ENCODE measurements around the gene SLC22A6.
A peak's percentile ranks its signal among the peaks of the same experiment; 100 is the strongest.

The SLC22A6 gene

GRCh38 chr11:62983536-62984199, 1.1 kb downstream of the SLC22A6 start:
- no peaks in the 10 kb centered on the region for H3K4me1 ChIP-seq (ENCODE audit: control insufficient read depth, insufficient read depth, low read length)
- no peaks in the 10 kb centered on the region for H3K9me3 ChIP-seq (ENCODE audit: control insufficient read depth, low read length)
- H3K9ac ChIP-seq (ENCODE audit: low read length) = no peak overlapping the region
- DNase-seq (ENCODE audit: low read depth) = no peak
- H3K27me3 ChIP-seq (replicated peaks; ENCODE audit: control insufficient read depth, insufficient read depth, low read length) = peaks cover 30% of the 10 kb centered on the region
- H3K4me3 ChIP-seq (ENCODE audit: low read length) = no peak overlapping the region
- H3K36me3 ChIP-seq (ENCODE audit: control insufficient read depth, insufficient read depth, low read length, severe bottlenecking) = no peaks in the 10 kb centered on the region

GRCh38 chr11:62981743-62982142, 3.0 kb downstream of the SLC22A6 start:
- Histone ChIP-seq H3K4me1 (ENCODE audit: control insufficient read depth, insufficient read depth, low read length) (no peaks in the 10 kb centered on the region), H3K27me3 (replicated peaks; ENCODE audit: control insufficient read depth, insufficient read depth, low read length) (peaks cover 21% of the 10 kb centered on the region), H3K9ac (ENCODE audit: low read length) (no peak overlapping the region), H3K36me3 (ENCODE audit: control insufficient read depth, insufficient read depth, low read length, severe bottlenecking) (no peaks in the 10 kb centered on the region), H3K4me3 (ENCODE audit: low read length) (no peak overlapping the region), H3K9me3 (ENCODE audit: control insufficient read depth, low read length) (no peaks in the 10 kb centered on the region)
- DNase-seq (ENCODE audit: low read depth) = no peak

- Histone ChIP-seq H3K9ac (ENCODE audit: low read length) (no peak overlapping the region), H3K4me3 (ENCODE audit: low read length) (no peak overlapping the region), H3K27me3 (replicated peaks; ENCODE audit: control insufficient read depth, insufficient read depth, low read length) (peaks cover 27% of the 10 kb centered on the region), H3K9me3 (ENCODE audit: control insufficient read depth, low read length) (no peaks in the 10 kb centered on the region), H3K36me3 (ENCODE audit: control insufficient read depth, insufficient read depth, low read length, severe bottlenecking) (no peaks in the 10 kb centered on the region), H3K4me1 (ENCODE audit: control insufficient read depth, insufficient read depth, low read length) (no peaks in the 10 kb centered on the region)
- peak; percentile 15 for DNase-seq (ENCODE audit: low read depth)
Observed at GRCh38 chr11:62980133-62980760, 4.5 kb downstream of the SLC22A6 start.

GRCh38 chr11:62976109-62976508, 8.7 kb downstream of the SLC22A6 start:
- H3K9ac ChIP-seq (ENCODE audit: low read length) = no peak overlapping the region
- no peaks in the 10 kb centered on the region for H3K36me3 ChIP-seq (ENCODE audit: control insufficient read depth, insufficient read depth, low read length, severe bottlenecking)
- H3K9me3 ChIP-seq (ENCODE audit: control insufficient read depth, low read length) = peaks cover under 1% of the 10 kb centered on the region
- DNase-seq (ENCODE audit: low read depth) = no peak
- H3K4me3 ChIP-seq (ENCODE audit: low read length) = no peak overlapping the region
- H3K27me3 ChIP-seq (replicated peaks; ENCODE audit: control insufficient read depth, insufficient read depth, low read length) = peaks cover 31% of the 10 kb centered on the region
- no peaks in the 10 kb centered on the region for H3K4me1 ChIP-seq (ENCODE audit: control insufficient read depth, insufficient read depth, low read length)

- Histone ChIP-seq H3K4me3 (ENCODE audit: low read length) (no peak overlapping the region), H3K9ac (ENCODE audit: low read length) (no peak overlapping the region), H3K36me3 (ENCODE audit: control insufficient read depth, insufficient read depth, low read length, severe bottlenecking) (no peaks in the 10 kb centered on the region), H3K9me3 (ENCODE audit: control insufficient read depth, low read length) (peaks cover 3% of the 10 kb centered on the region), H3K4me1 (ENCODE audit: control insufficient read depth, insufficient read depth, low read length) (no peaks in the 10 kb centered on the region), H3K27me3 (replicated peaks; ENCODE audit: control insufficient read depth, insufficient read depth, low read length) (peaks cover 34% of the 10 kb centered on the region)
- no peak for DNase-seq (ENCODE audit: low read depth)
Observed at GRCh38 chr11:62974848-62975522, 9.8 kb downstream of the SLC22A6 start.

- DNase-seq (ENCODE audit: low read depth) = no peak
- no peak overlapping the region for H3K9ac ChIP-seq (ENCODE audit: low read length)
- H3K4me1 ChIP-seq (ENCODE audit: control insufficient read depth, insufficient read depth, low read length) = no peaks in the 10 kb centered on the region
- H3K4me3 ChIP-seq (ENCODE audit: low read length) = no peak overlapping the region
- H3K27me3 ChIP-seq (replicated peaks; ENCODE audit: control insufficient read depth, insufficient read depth, low read length) = peaks cover 10% of the 10 kb centered on the region
- H3K9me3 ChIP-seq (ENCODE audit: control insufficient read depth, low read length) = peaks cover 18% of the 10 kb centered on the region
- H3K36me3 ChIP-seq (ENCODE audit: control insufficient read depth, insufficient read depth, low read length, severe bottlenecking) = no peaks in the 10 kb centered on the region
Observed at GRCh38 chr11:62965574-62965973, 19.2 kb downstream of the SLC22A6 start.

- H3K9ac ChIP-seq (ENCODE audit: low read length) = no peak overlapping the region
- no peaks in the 10 kb centered on the region for H3K36me3 ChIP-seq (ENCODE audit: control insufficient read depth, insufficient read depth, low read length, severe bottlenecking)
- no peak overlapping the region for H3K4me3 ChIP-seq (ENCODE audit: low read length)
- no peaks in the 10 kb centered on the region for H3K4me1 ChIP-seq (ENCODE audit: control insufficient read depth, insufficient read depth, low read length)
- H3K27me3 ChIP-seq (replicated peaks; ENCODE audit: control insufficient read depth, insufficient read depth, low read length) = peaks cover 4% of the 10 kb centered on the region
- no peak for DNase-seq (ENCODE audit: low read depth)
- H3K9me3 ChIP-seq (ENCODE audit: control insufficient read depth, low read length) = peaks cover 15% of the 10 kb centered on the region
Observed at GRCh38 chr11:62962391-62962790, 22.4 kb downstream of the SLC22A6 start.

- no peak overlapping the region for H3K4me3 ChIP-seq (ENCODE audit: low read length)
- no peaks in the 10 kb centered on the region for H3K4me1 ChIP-seq (ENCODE audit: control insufficient read depth, insufficient read depth, low read length)
- H3K27me3 ChIP-seq (replicated peaks; ENCODE audit: control insufficient read depth, insufficient read depth, low read length) = peaks cover 4% of the 10 kb centered on the region
- no peak overlapping the region for H3K9ac ChIP-seq (ENCODE audit: low read length)
- DNase-seq (ENCODE audit: low read depth) = no peak
- peaks cover 2% of the 10 kb centered on the region for H3K9me3 ChIP-seq (ENCODE audit: control insufficient read depth, low read length)
- H3K36me3 ChIP-seq (ENCODE audit: control insufficient read depth, insufficient read depth, low read length, severe bottlenecking) = no peaks in the 10 kb centered on the region
Observed at GRCh38 chr11:62961017-62961570, 23.7 kb downstream of the SLC22A6 start.

- Histone ChIP-seq H3K9me3 (ENCODE audit: control insufficient read depth, low read length) (no peaks in the 10 kb centered on the region), H3K36me3 (ENCODE audit: control insufficient read depth, insufficient read depth, low read length, severe bottlenecking) (no peaks in the 10 kb centered on the region), H3K4me3 (ENCODE audit: low read length) (no peak overlapping the region), H3K4me1 (ENCODE audit: control insufficient read depth, insufficient read depth, low read length) (no peaks in the 10 kb centered on the region), H3K9ac (ENCODE audit: low read length) (no peak overlapping the region), H3K27me3 (replicated peaks; ENCODE audit: control insufficient read depth, insufficient read depth, low read length) (no peaks in the 10 kb centered on the region)
- no peak for DNase-seq (ENCODE audit: low read depth)
Observed at GRCh38 chr11:62959422-62959980, 25.3 kb downstream of the SLC22A6 start.

- Histone ChIP-seq H3K4me3 (ENCODE audit: low read length) (no peak overlapping the region), H3K9me3 (ENCODE audit: control insufficient read depth, low read length) (no peaks in the 10 kb centered on the region), H3K4me1 (ENCODE audit: control insufficient read depth, insufficient read depth, low read length) (no peaks in the 10 kb centered on the region), H3K27me3 (replicated peaks; ENCODE audit: control insufficient read depth, insufficient read depth, low read length) (no peaks in the 10 kb centered on the region), H3K36me3 (ENCODE audit: control insufficient read depth, insufficient read depth, low read length, severe bottlenecking) (no peaks in the 10 kb centered on the region), H3K9ac (ENCODE audit: low read length) (no peak overlapping the region)
- no peak for DNase-seq (ENCODE audit: low read depth)
Observed at GRCh38 chr11:62958547-62959421, 26.0 kb downstream of the SLC22A6 start.

Data from adipocyte (in vitro differentiated cells).